HL-60 (cell line): ENCODE results near the gene PRPSAP2.

ENCODE experiments used
- DNase-seq, 2 experiments: peaks; one replicate each; pipeline ENCODE4 v3.0.0-alpha.2; 2010 to 2020; ENCODE audit warnings: low read depth in 1 of 2, low spot score in 1 of 2
- H3K27ac ChIP-seq: fragments of 250-450 bp; sonication (Bioruptor Pico); replicated peaks from 2 replicates; pipeline ENCODE4 v1.5.1; 2020; ENCODE audit warnings: mild to moderate bottlenecking, moderate library complexity
- H3K27me3 ChIP-seq: fragments of 250-450 bp; sonication (Bioruptor Pico); 2 replicates; pipeline ENCODE4 v1.5.1; 2021; ENCODE audit warnings: mild to moderate bottlenecking, moderate library complexity; ENCODE audit not compliant: insufficient read depth, poor library complexity, severe bottlenecking
- H3K4me3 ChIP-seq: replicated peaks from 2 replicates; pipeline ENCODE4 v1.5.1; 2011; ENCODE audit warnings: mild to moderate bottlenecking, control low read depth, low read length; ENCODE audit not compliant: insufficient read depth
- CTCF ChIP-seq: IDR thresholded peaks from one replicate; pipeline ENCODE4 v1.5.1; 2011; ENCODE audit warnings: low read length, control low read depth, inconsistent platforms; ENCODE audit not compliant: insufficient read depth
- GABPA ChIP-seq: IDR thresholded peaks from 2 replicates; pipeline ENCODE4 v1.6.1; 2012; ENCODE audit warnings: low read depth
- POLR2AphosphoS5 ChIP-seq: IDR thresholded peaks from 2 replicates; pipeline ENCODE4 v1.6.1; 2012; ENCODE audit warnings: low read depth
- REST ChIP-seq: IDR thresholded peaks from 2 replicates; pipeline ENCODE4 v1.6.1; 2012; ENCODE audit warnings: low read depth; ENCODE audit not compliant: insufficient replicate concordance
- SPI1 ChIP-seq: IDR thresholded peaks from 2 replicates; pipeline ENCODE4 v1.6.1; 2012; ENCODE audit warnings: low read depth, mild to moderate bottlenecking, borderline replicate concordance

Gene PRPSAP2

GRCh38 chr17:18961634-18962493, 103.9 kb downstream of the PRPSAP2 start:
- no peak overlapping the region for H3K27ac ChIP-seq
- TF ChIP-seq REST (no peak), CTCF (no peak), SPI1 (no peak), POLR2AphosphoS5 (no peak), GABPA (no peak)

GRCh38 chr17:18962494-18962815, 104.5 kb downstream of the PRPSAP2 start:
- no peaks in the 10 kb centered on the region for H3K27me3 ChIP-seq
- no peak overlapping the region for H3K4me3 ChIP-seq
- no peak overlapping the region for H3K27ac ChIP-seq
- no peak for DNase-seq
- TF ChIP-seq CTCF: no peak
- no peak for TF ChIP-seq GABPA
- TF ChIP-seq SPI1: no peak

More at GRCh38 chr17:18961634-18962493, 103.9 kb downstream of the PRPSAP2 start:
- no peak for DNase-seq
- Histone ChIP-seq H3K27me3 (no peaks in the 10 kb centered on the region), H3K4me3 (no peak overlapping the region)

GRCh38 chr17:18963126-18964017, 105.4 kb downstream of the PRPSAP2 start:
- DNase-seq: no peak
- no peak overlapping the region for H3K27ac ChIP-seq
- H3K4me3 ChIP-seq: no peak overlapping the region
- TF ChIP-seq POLR2AphosphoS5: no peak
- TF ChIP-seq GABPA: no peak
- TF ChIP-seq CTCF: no peak
- no peak for TF ChIP-seq REST
- no peak for TF ChIP-seq SPI1
- H3K27me3 ChIP-seq: no peaks in the 10 kb centered on the region
